Panc1 (cell line): ENCODE data around the gene PTGFRN. TPM values are rescaled to one million over a fixed set of nuclear protein-coding genes. Genes with fewer than 3 reads are reported as not detected.

Source experiments
- ATAC-seq: fragments of 200-7000 bp; cut with Tn5 transposase; 2 replicates; pipeline ENCODE4 v1.9.1; 2020; ENCODE audit warnings: mild to moderate bottlenecking, moderate library complexity
- BruUV-seq: library from RNA; stranded (reverse); fragments of 400-500 nt; replicated peaks from 2 replicates; lab custom pipeline; 2021; lab: Mats Ljungman, UMichigan
- CTCF ChIA-PET: fragments of 300-600 bp; sonication (Branson Sonifier 250); formaldehyde crosslinking; loops from one replicate; lab custom pipeline; 2022; ENCODE audit warnings: antibody characterized with exemption; lab: Charles Lee
- POLR2A ChIA-PET: fragments of 300-600 bp; sonication (Branson Sonifier 250); formaldehyde crosslinking; loops from one replicate; lab custom pipeline; 2022; ENCODE audit warnings: antibody characterized with exemption; lab: Charles Lee
- DNase-seq: peaks from one replicate; pipeline ENCODE4 v3.0.0-alpha.2; 2010; ENCODE audit warnings: low read depth, low spot score
- H3K27ac ChIP-seq: 2 replicates; pipeline ENCODE4 v1.5.1; 2011; ENCODE audit warnings: mild to moderate bottlenecking, low read length, inconsistent platforms
- H3K27me3 ChIP-seq: fragments of 200-500 bp; sonication (Bioruptor generic); 2 replicates; pipeline ENCODE4 v1.6.0; 2014; ENCODE audit warnings: low read length, inconsistent platforms; ENCODE audit not compliant: control insufficient read depth, insufficient read depth
- H3K36me3 ChIP-seq: fragments of 200-500 bp; sonication (Bioruptor generic); 2 replicates; pipeline ENCODE4 v1.5.1; 2014; ENCODE audit warnings: inconsistent platforms, mild to moderate bottlenecking, low read length, moderate library complexity; ENCODE audit not compliant: control insufficient read depth, insufficient read depth
- H3K4me1 ChIP-seq: 2 replicates; pipeline ENCODE4 v1.5.1; 2011; ENCODE audit warnings: inconsistent platforms, mild to moderate bottlenecking, low read length, moderate library complexity; ENCODE audit not compliant: control insufficient read depth, insufficient read depth
- H3K4me3 ChIP-seq, 2 experiments: 2 replicates each; pipeline ENCODE4 v1.5.1; 2011 to 2012; ENCODE audit warnings: low read depth in 2 of 2, low read length in 2 of 2, mild to moderate bottlenecking in 2 of 2, inconsistent platforms in 1 of 2, moderate library complexity in 1 of 2
- H3K9me3 ChIP-seq: fragments of 200-500 bp; sonication (Bioruptor generic); 2 replicates; pipeline ENCODE4 v1.5.1; 2014; ENCODE audit warnings: low read depth, mild to moderate bottlenecking, inconsistent platforms, low read length, moderate library complexity; ENCODE audit not compliant: control insufficient read depth, insufficient read depth
- CTCF ChIP-seq: fragments of 450-650 bp; IDR thresholded peaks from 2 replicates; pipeline ENCODE4 v1.5.1; 2017; ENCODE audit warnings: mild to moderate bottlenecking
- POLR2AphosphoS5 ChIP-seq: IDR thresholded peaks from 2 replicates; pipeline ENCODE4 v1.6.1; 2012; ENCODE audit warnings: mild to moderate bottlenecking, low read depth, low read length, moderate library complexity
- REST ChIP-seq, 2 experiments: IDR thresholded peaks; 2 replicates each; pipeline ENCODE4 v1.6.1; 2011 to 2012; ENCODE audit warnings: low read depth in 2 of 2, control low read depth in 1 of 2, low read length in 1 of 2, mild to moderate bottlenecking in 1 of 2, moderate library complexity in 1 of 2; ENCODE audit not compliant: insufficient read depth in 1 of 2
- SIN3A ChIP-seq: IDR thresholded peaks from 2 replicates; pipeline ENCODE4 v1.6.1; 2012; ENCODE audit warnings: low read depth, mild to moderate bottlenecking, low read length, moderate library complexity, borderline replicate concordance; ENCODE audit not compliant: insufficient read depth
- TCF7L2 ChIP-seq: IDR thresholded peaks from 2 replicates; pipeline ENCODE4 v1.6.1; 2011; ENCODE audit warnings: mild to moderate bottlenecking, low read depth, low read length, inconsistent platforms
- in situ Hi-C: cut with HindIII; loops from 2 replicates; pipeline ENCODE4 v1.10.0; 2016; ENCODE audit warnings: low sequenced_read_pairs, low pct_unique_long_range_greater_than_20kb
- intact Hi-C: fragments of 100-400 bp; cut with micrococcal nuclease; formaldehyde crosslinking; loops from one replicate; pipeline ENCODE4 v1.10.0; 2022; ENCODE audit not compliant: unreplicated experiment
- total RNA-seq: library from RNA; stranded (reverse); gene quantifications from one replicate; pipeline ENCODE4 v1.2.1, GENCODE V29; 2021; ENCODE audit not compliant: unreplicated experiment

PTGFRN gene
- total RNA-seq, 1 experiment from 2014 or later = 5.2 TPM

GRCh38 chr1:116900471-116901365 is 9.0 kb upstream of the PTGFRN start:
- no peak for DNase-seq
- BruUV-seq = no TSS peak
- ChIA-PET POLR2A (no interaction called here), CTCF (no interaction called here)
- Histone ChIP-seq H3K4me3 (no peak overlapping the region), H3K27me3 (no peaks in the 10 kb centered on the region; the same call in 1 of the 2 replicates), H3K36me3 (no peaks in the 10 kb centered on the region), H3K9me3 (no peaks in the 10 kb centered on the region), H3K4me1 (no peaks in the 10 kb centered on the region), H3K27ac (no peak overlapping the region)
- intact Hi-C loops = no loop called here
- TF ChIP-seq REST (IDR thresholded peaks at IDR 0.05; ENCODE audit: insufficient read depth in 1 of 2, low read depth in 2 of 2, low read length in 1 of 2) = no peak
- no peak for TF ChIP-seq SIN3A
- no peak for TF ChIP-seq TCF7L2
- no peak for TF ChIP-seq CTCF
- no peak for TF ChIP-seq POLR2AphosphoS5
- ATAC-seq = no peak
- in situ Hi-C loops = no loop called here

GRCh38 chr1:116902027-116902426 is 7.7 kb upstream of the PTGFRN start:
- H3K27me3 ChIP-seq = no peaks in the 10 kb centered on the region; the same call in 1 of the 2 replicates
- intact Hi-C loops (no loop called here), in situ Hi-C loops (no loop called here)
- ATAC-seq (no peak), DNase-seq (no peak)
- no peaks in the 10 kb centered on the region for H3K9me3 ChIP-seq
- TF ChIP-seq REST (IDR thresholded peaks at IDR 0.05; ENCODE audit: insufficient read depth in 1 of 2, low read depth in 2 of 2, low read length in 1 of 2) (no peak), POLR2AphosphoS5 (no peak), CTCF (no peak), SIN3A (no peak), TCF7L2 (no peak)
- ChIA-PET POLR2A (no interaction called here), CTCF (no interaction called here)
- no peaks in the 10 kb centered on the region for H3K4me1 ChIP-seq
- H3K36me3 ChIP-seq = no peaks in the 10 kb centered on the region
- no peak overlapping the region for H3K27ac ChIP-seq
- BruUV-seq = no TSS peak
- no peak overlapping the region for H3K4me3 ChIP-seq
